Measurements from ENCODE around the gene RPL37.
"Not testable (repeated sequence)": the region's sequence is repeated elsewhere in the genome, so short reads cannot be mapped to it uniquely, and the experiment has no call there.

Gene RPL37

GRCh38 chr5:40834849-40835787, at the start of gene RPL37:
Gene RPL37 (minus strand): TSS chr5:40835222. CDS start chr5:40835185, 37 bp downstream.
- peak within 1 kb of the TSS; percentile 96 for H3K4me3 ChIP-seq
- peak within 1 kb of the TSS; percentile 99 for H3K9ac ChIP-seq
- H3K27ac ChIP-seq: peak within 1 kb of the TSS; percentile 99
- H3K4me1 ChIP-seq: peaks cover 32% of the 10 kb centered on the region
- no peaks in the 10 kb centered on the region for H3K27me3 ChIP-seq
- H3K4me2 ChIP-seq: peak within 1 kb of the TSS; percentile 93
- H3K9me3 ChIP-seq: no peaks in the 10 kb centered on the region
- no peak for TF ChIP-seq Cebpa-rat (IDR thresholded peaks at IDR 0.05)
- H4K20me1 ChIP-seq: peaks cover 41% of the 10 kb centered on the region
- peaks cover 43% of the 10 kb centered on the region for H3K36me3 ChIP-seq

- H4K20me1 ChIP-seq: not testable (repeated sequence)
Observed at GRCh38 chr5:40883051-40883450, 48.0 kb upstream of the RPL37 start.

DNA sequence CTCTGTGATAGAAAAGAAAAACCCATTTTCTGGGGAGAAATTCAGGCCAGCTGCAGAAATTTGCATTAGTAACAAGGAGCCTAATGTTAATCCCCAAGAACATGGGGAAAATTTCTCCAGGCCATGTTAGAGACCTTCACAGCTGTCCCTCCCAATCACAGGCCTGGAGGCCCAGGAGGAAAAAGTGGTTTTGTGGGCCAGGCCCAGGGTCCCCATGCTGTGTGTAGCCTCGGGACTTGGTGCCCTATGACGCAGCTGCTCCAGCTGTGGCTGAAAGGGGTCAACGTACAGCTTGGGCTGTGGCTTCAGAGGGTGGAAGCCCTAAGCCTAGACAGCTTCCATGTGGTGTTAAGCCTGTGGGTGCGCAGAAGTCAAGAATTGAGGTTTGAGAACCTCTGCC, 47.3 kb upstream of the RPL37 start:
- Histone ChIP-seq H3K4me2 (no peak overlapping the region), H3K4me1 (no peaks in the 10 kb centered on the region), H4K20me1 (no peaks in the 10 kb centered on the region), H3K9me3 (peaks cover 20% of the 10 kb centered on the region), H3K9ac (no peak overlapping the region), H3K27me3 (no peaks in the 10 kb centered on the region), H3K36me3 (no peaks in the 10 kb centered on the region), H3K27ac (no peak overlapping the region), H3K4me3 (no peak overlapping the region)
- no peak for TF ChIP-seq Cebpa-rat (IDR thresholded peaks at IDR 0.05)

More at GRCh38 chr5:40883051-40883450, 48.0 kb upstream of the RPL37 start:
- H3K36me3 ChIP-seq, H3K27ac ChIP-seq, H3K27me3 ChIP-seq, H3K9ac ChIP-seq, H3K4me2 ChIP-seq, H3K4me1 ChIP-seq, H3K4me3 ChIP-seq: not testable (repeated sequence)
- peaks cover 16% of the 10 kb centered on the region for H3K9me3 ChIP-seq

DNA sequence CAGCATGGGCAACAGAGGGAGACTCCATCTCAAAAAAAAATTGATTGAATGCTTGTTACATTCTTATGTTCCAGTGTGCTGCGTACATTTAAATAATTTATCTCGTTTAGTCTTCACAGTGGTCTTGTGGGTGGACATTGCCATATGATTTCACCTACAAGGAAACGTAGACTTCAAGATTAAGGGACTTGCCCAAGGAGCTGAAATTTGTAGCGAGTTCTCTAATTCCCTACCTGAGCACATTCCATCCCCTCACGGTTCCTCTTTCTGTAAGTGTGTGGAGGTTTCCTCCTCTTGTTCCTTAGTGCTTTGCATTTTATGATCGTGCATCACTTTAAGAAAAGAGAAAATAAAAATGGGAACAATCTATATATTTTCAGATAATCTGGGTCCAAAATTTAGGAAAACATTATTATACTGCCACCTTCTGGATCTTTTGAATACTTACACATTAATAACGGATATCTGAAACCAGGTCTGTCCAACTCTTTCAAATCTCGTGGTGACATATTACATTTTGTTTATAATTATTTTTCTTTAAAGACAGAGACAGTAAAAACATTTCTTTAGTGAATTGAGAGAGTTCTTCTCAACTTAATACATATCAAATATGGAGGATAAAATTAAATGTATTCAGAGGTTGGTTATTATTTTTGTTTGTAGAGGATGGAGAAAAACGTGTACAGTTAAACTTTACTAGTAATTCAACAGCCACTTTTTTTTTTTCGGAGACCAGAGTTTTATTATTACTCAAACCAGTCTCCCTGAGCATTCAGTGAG, 44.3 kb upstream of the RPL37 start:
- Histone ChIP-seq H4K20me1 (no peaks in the 10 kb centered on the region), H3K9ac (no peak overlapping the region), H3K27ac (no peak overlapping the region), H3K36me3 (no peaks in the 10 kb centered on the region), H3K9me3 (peaks cover 22% of the 10 kb centered on the region), H3K4me1 (no peaks in the 10 kb centered on the region), H3K4me3 (no peak overlapping the region), H3K4me2 (no peak overlapping the region), H3K27me3 (no peaks in the 10 kb centered on the region)
- no peak for TF ChIP-seq Cebpa-rat (IDR thresholded peaks at IDR 0.05)

DNA sequence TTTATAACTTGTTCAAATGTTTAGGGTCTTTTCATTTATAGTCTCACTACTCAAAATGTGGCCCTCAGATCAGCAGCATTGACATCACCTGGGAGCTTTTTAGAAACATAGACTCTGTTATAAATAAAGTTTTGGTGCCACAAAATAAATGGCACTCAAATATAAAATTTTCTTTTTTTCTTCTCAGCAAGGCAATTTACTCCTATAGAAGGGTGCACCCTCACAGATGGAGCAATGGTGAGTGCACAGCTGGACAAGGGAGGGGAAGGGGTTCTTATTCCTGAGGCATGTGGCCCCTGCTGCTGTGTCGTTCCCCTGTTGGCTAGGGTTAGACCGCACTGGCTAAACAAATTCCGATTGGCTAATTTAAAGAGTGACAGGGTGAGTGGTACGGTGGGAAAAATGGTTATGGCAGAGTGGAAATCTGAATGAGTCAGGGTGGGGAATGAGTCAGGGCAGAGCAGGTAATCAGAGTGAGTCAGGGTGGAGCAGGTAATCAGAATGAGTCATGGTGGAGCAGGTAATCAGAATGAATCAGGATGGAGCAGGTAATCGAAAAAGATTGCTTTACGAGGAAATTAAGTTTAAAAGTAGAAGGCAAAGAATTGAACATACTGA, 42.5 kb upstream of the RPL37 start:
- Histone ChIP-seq H4K20me1 (no peaks in the 10 kb centered on the region), H3K9me3 (peaks cover 16% of the 10 kb centered on the region), H3K9ac (no peak overlapping the region), H3K4me1 (no peaks in the 10 kb centered on the region), H3K4me2 (no peak overlapping the region), H3K36me3 (no peaks in the 10 kb centered on the region), H3K27me3 (no peaks in the 10 kb centered on the region), H3K4me3 (no peak overlapping the region), H3K27ac (no peak overlapping the region)
- no peak for TF ChIP-seq Cebpa-rat (IDR thresholded peaks at IDR 0.05)

GRCh38 chr5:40875958-40876357, 40.9 kb upstream of the RPL37 start:
- no peak for TF ChIP-seq Cebpa-rat (IDR thresholded peaks at IDR 0.05)

DNA sequence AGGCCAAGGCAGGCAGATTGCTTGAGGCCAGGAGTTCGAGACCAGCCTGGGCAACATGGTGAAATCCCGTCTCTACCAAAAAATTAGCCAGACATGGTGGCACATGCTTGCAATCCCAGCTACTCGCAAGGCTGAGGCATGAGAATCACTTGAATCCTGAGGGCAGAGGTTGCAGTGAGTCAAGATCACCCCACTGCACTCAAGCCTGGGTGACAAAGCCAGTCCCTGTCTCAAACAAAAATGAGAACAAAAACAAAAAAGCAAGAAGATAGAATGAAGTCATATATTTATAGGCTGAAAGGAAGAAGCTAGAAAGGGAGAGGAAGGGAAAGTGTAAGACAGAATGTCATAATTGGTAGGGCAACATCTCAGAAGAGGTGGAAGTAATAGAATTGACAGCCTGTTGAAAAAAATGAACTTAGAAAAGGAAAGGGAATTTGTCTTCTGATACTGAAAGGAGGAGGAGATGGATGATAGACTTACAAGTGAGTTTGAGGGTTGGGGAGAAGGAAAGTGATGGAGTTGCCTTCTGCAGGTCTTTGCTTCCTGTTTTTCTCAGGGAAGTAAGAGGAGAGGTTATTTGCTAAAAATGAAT, 38.4 kb upstream of the RPL37 start:
- H3K4me2 ChIP-seq: no peak overlapping the region

More at GRCh38 chr5:40875958-40876357, 40.9 kb upstream of the RPL37 start:
- Histone ChIP-seq H3K27ac (no peak overlapping the region), H3K4me3 (no peak overlapping the region), H3K4me2 (no peak overlapping the region), H4K20me1 (no peaks in the 10 kb centered on the region), H3K9me3 (peaks cover 5% of the 10 kb centered on the region; the same call in 1 of the 2 replicates), H3K4me1 (no peaks in the 10 kb centered on the region), H3K27me3 (no peaks in the 10 kb centered on the region), H3K36me3 (no peaks in the 10 kb centered on the region), H3K9ac (no peak overlapping the region)

DNA sequence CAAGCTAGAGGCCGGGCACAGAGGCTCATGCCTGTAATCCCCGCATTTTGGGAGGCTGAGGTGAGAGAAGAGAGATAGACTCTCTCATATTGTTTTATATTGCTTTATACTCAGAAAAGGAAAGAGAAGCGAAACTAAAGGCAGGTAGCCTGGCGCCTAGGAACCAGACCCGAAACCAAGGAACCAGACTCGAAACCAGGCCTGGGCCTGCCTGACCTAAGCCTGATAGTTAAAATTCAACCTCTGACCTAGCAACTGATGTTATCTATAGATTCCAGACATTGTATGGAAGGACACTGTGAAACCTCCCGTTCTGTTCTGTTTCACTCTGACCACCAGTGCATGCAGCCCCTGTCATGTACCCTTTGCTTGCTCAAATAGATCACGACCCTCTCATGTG, 37.2 kb upstream of the RPL37 start:
- not testable (repeated sequence) for H3K27ac ChIP-seq, H3K9ac ChIP-seq, H3K4me3 ChIP-seq, H3K36me3 ChIP-seq, H4K20me1 ChIP-seq, H3K4me1 ChIP-seq, H3K9me3 ChIP-seq, H3K4me2 ChIP-seq, H3K27me3 ChIP-seq

More for the DNA sequence above, 38.4 kb upstream of the RPL37 start:
- TF ChIP-seq Cebpa-rat (IDR thresholded peaks at IDR 0.05): no peak
- H3K9ac ChIP-seq: no peak overlapping the region
- no peaks in the 10 kb centered on the region for H3K27me3 ChIP-seq
- H3K4me3 ChIP-seq: no peak overlapping the region
- H3K27ac ChIP-seq: no peak overlapping the region
- no peaks in the 10 kb centered on the region for H4K20me1 ChIP-seq
- H3K36me3 ChIP-seq: no peaks in the 10 kb centered on the region
- no peaks in the 10 kb centered on the region for H3K4me1 ChIP-seq
- H3K9me3 ChIP-seq: peaks cover 5% of the 10 kb centered on the region; the same call in 1 of the 2 replicates

DNA sequence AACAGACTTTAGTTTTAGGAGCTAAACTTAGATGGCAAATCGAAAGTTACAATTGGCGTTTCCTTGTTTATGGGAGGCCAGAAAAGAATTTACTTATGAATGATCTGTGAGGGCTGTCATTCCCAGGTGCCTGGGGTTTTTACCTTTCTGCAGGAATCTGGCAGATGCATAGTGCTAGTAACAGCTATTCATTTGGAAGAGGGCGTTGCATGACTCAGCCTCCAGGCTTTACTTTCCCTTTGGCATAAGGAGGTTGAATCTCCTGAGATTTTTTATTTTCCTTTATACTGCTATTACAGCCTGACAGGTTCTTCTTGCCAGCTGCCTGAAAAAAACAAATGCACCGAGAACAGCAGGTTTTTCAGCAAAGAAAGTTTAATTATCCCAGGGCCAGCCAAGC, 36.2 kb upstream of the RPL37 start:
- H3K4me2 ChIP-seq: no peak overlapping the region

More for the DNA sequence above, 36.2 kb upstream of the RPL37 start:
- no peak for TF ChIP-seq Cebpa-rat (IDR thresholded peaks at IDR 0.05)
- H3K27me3 ChIP-seq: no peaks in the 10 kb centered on the region
- no peak overlapping the region for H3K9ac ChIP-seq
- H3K4me1 ChIP-seq: no peaks in the 10 kb centered on the region
- no peaks in the 10 kb centered on the region; the same call in 1 of the 2 replicates for H3K9me3 ChIP-seq
- H3K36me3 ChIP-seq: no peaks in the 10 kb centered on the region
- H4K20me1 ChIP-seq: no peaks in the 10 kb centered on the region
- no peak overlapping the region for H3K4me3 ChIP-seq
- H3K27ac ChIP-seq: no peak overlapping the region

Measured in BLaER1 (cell line).